ENCODE data around the gene PCDHB3.
"Not testable (repeated sequence)": the region's sequence is repeated elsewhere in the genome, so short reads cannot be mapped to it uniquely, and the experiment has no call there.

Gene PCDHB3

GRCh38 chr5:141102471-141102870 is 2.2 kb downstream of the PCDHB3 start:
- not testable (repeated sequence) for H3K4ac ChIP-seq (ENCODE audit: low read length); H3K4me3 ChIP-seq (ENCODE audit: low read length in 2 of 2); H3K14ac ChIP-seq (ENCODE audit: low read length); H3K9ac ChIP-seq (ENCODE audit: low read depth, low read length, poor library complexity); H3K18ac ChIP-seq (ENCODE audit: low read length); H3K79me1 ChIP-seq (ENCODE audit: low read depth, low read length); H2BK12ac ChIP-seq (ENCODE audit: low read length); DNase-seq (ENCODE audit: low spot score); H3K4me2 ChIP-seq (ENCODE audit: insufficient read depth, low read length, poor library complexity, severe bottlenecking); H3K4me1 ChIP-seq (ENCODE audit: control insufficient read depth in 2 of 2, insufficient read depth in 1 of 2, low read depth in 1 of 2, low read length in 2 of 2); H2AK5ac ChIP-seq (ENCODE audit: low read depth, low read length); H2BK120ac ChIP-seq (ENCODE audit: low read depth, low read length); H4K91ac ChIP-seq (ENCODE audit: low read depth, low read length, poor library complexity); H2AFZ ChIP-seq (ENCODE audit: low read length); H3K23ac ChIP-seq (ENCODE audit: low read depth, low read length, poor library complexity); H2BK15ac ChIP-seq (ENCODE audit: low read length); H4K8ac ChIP-seq (ENCODE audit: low read depth, low read length); H3K27me3 ChIP-seq (ENCODE audit: control insufficient read depth in 3 of 3, insufficient read depth in 3 of 3, low read depth in 1 of 3, low read length in 3 of 3); H2BK5ac ChIP-seq (ENCODE audit: low read length); H3K27ac ChIP-seq (replicated peaks; ENCODE audit: low read length)
- WGBS, 2 donors (ENCODE audit: extremely low coverage in 2 of 2, insufficient read length in 2 of 2, insufficient replicate concordance in 1 of 2), result no CpG with 5 or more reads among the region's 38 CpGs
- Histone ChIP-seq H3K36me3 (replicated peaks in 1 of 2; ENCODE audit: control insufficient read depth in 2 of 2, insufficient read depth in 2 of 2, low read length in 2 of 2) (peaks cover 17 to 48% of the 10 kb centered on the region in 2 donors), H3K9me3 (replicated peaks in 1 of 2; ENCODE audit: control insufficient read depth in 2 of 2, insufficient read depth in 1 of 2, low read depth in 1 of 2, low read length in 2 of 2) (peaks cover 25 to 65% of the 10 kb centered on the region in 2 donors)

GRCh38 chr5:141105350-141105749 is 5.1 kb downstream of the PCDHB3 start:
- Histone ChIP-seq H3K36me3 (replicated peaks in 1 of 2; ENCODE audit: control insufficient read depth in 2 of 2, insufficient read depth in 2 of 2, low read length in 2 of 2) (peaks cover 11 to 20% of the 10 kb centered on the region in 2 donors), H2BK5ac (ENCODE audit: low read length) (no peak overlapping the region), H2BK120ac (ENCODE audit: low read depth, low read length) (no peak overlapping the region), H3K4me3 (ENCODE audit: low read length in 2 of 2) (no peak overlapping the region), H3K18ac (ENCODE audit: low read length) (no peak overlapping the region), H2AFZ (ENCODE audit: low read length) (no peak overlapping the region), H3K4me1 (ENCODE audit: control insufficient read depth in 2 of 2, insufficient read depth in 1 of 2, low read depth in 1 of 2, low read length in 2 of 2) (no peaks in the 10 kb centered on the region), H3K9ac (ENCODE audit: low read depth, low read length, poor library complexity) (no peak overlapping the region), H3K9me3 (replicated peaks in 1 of 2; ENCODE audit: control insufficient read depth in 2 of 2, insufficient read depth in 1 of 2, low read depth in 1 of 2, low read length in 2 of 2) (peaks cover 22 to 41% of the 10 kb centered on the region in 2 donors), H2BK15ac (ENCODE audit: low read length) (no peak overlapping the region), H2BK12ac (ENCODE audit: low read length) (no peak overlapping the region), H3K4ac (ENCODE audit: low read length) (no peak overlapping the region), H3K79me1 (ENCODE audit: low read depth, low read length) (peaks cover 1% of the 10 kb centered on the region), H2AK5ac (ENCODE audit: low read depth, low read length) (no peak overlapping the region), H3K14ac (ENCODE audit: low read length) (no peak overlapping the region), H3K4me2 (ENCODE audit: insufficient read depth, low read length, poor library complexity, severe bottlenecking) (no peak overlapping the region), H3K27me3 (ENCODE audit: control insufficient read depth in 3 of 3, insufficient read depth in 3 of 3, low read depth in 1 of 3, low read length in 3 of 3) (no peaks in the 10 kb centered on the region), H4K8ac (ENCODE audit: low read depth, low read length) (no peak overlapping the region), H3K27ac (replicated peaks; ENCODE audit: low read length) (no peak overlapping the region), H3K23ac (ENCODE audit: low read depth, low read length, poor library complexity) (no peak overlapping the region), H4K91ac (ENCODE audit: low read depth, low read length, poor library complexity) (no peak overlapping the region)
- WGBS, 2 donors (ENCODE audit: extremely low coverage in 2 of 2, insufficient read length in 2 of 2, insufficient replicate concordance in 1 of 2), result no CpG with 5 or more reads among the region's 2 CpGs
- no peak for DNase-seq (ENCODE audit: low spot score)

GRCh38 chr5:141119250-141119649 is 19.0 kb downstream of the PCDHB3 start:
- H4K91ac ChIP-seq (ENCODE audit: low read depth, low read length, poor library complexity), result no peak overlapping the region
- no peak overlapping the region for H3K4ac ChIP-seq (ENCODE audit: low read length)
- no peak overlapping the region for H2BK15ac ChIP-seq (ENCODE audit: low read length)
- no peak overlapping the region for H3K18ac ChIP-seq (ENCODE audit: low read length)
- DNase-seq (ENCODE audit: low spot score), result no peak
- no peak overlapping the region for H2BK12ac ChIP-seq (ENCODE audit: low read length)
- H3K4me1 ChIP-seq (ENCODE audit: control insufficient read depth in 2 of 2, insufficient read depth in 1 of 2, low read depth in 1 of 2, low read length in 2 of 2), result no peaks in the 10 kb centered on the region
- H3K14ac ChIP-seq (ENCODE audit: low read length), result no peak overlapping the region
- H2BK5ac ChIP-seq (ENCODE audit: low read length), result no peak overlapping the region
- no peaks in the 10 kb centered on the region for H3K79me1 ChIP-seq (ENCODE audit: low read depth, low read length)
- H3K4me2 ChIP-seq (ENCODE audit: insufficient read depth, low read length, poor library complexity, severe bottlenecking), result no peak overlapping the region
- no peak overlapping the region for H2AFZ ChIP-seq (ENCODE audit: low read length)
- H4K8ac ChIP-seq (ENCODE audit: low read depth, low read length), result no peak overlapping the region
- no peak overlapping the region for H3K27ac ChIP-seq (replicated peaks; ENCODE audit: low read length)
- H2BK120ac ChIP-seq (ENCODE audit: low read depth, low read length), result no peak overlapping the region
- no CpG with 5 or more reads among the region's 2 CpGs for WGBS, 2 donors (ENCODE audit: extremely low coverage in 2 of 2, insufficient read length in 2 of 2, insufficient replicate concordance in 1 of 2)
- H3K27me3 ChIP-seq (ENCODE audit: control insufficient read depth in 3 of 3, insufficient read depth in 3 of 3, low read depth in 1 of 3, low read length in 3 of 3), result no peaks in the 10 kb centered on the region
- H3K4me3 ChIP-seq (ENCODE audit: low read length in 2 of 2), result no peak overlapping the region
- H2AK5ac ChIP-seq (ENCODE audit: low read depth, low read length), result no peak overlapping the region
- no peak overlapping the region for H3K23ac ChIP-seq (ENCODE audit: low read depth, low read length, poor library complexity)
- H3K9ac ChIP-seq (ENCODE audit: low read depth, low read length, poor library complexity), result no peak overlapping the region
- H3K36me3 ChIP-seq (replicated peaks in 1 of 2; ENCODE audit: control insufficient read depth in 2 of 2, insufficient read depth in 2 of 2, low read length in 2 of 2), result no peaks in the 10 kb centered on the region
- peaks cover 10 to 25% of the 10 kb centered on the region in 2 donors for H3K9me3 ChIP-seq (replicated peaks in 1 of 2; ENCODE audit: control insufficient read depth in 2 of 2, insufficient read depth in 1 of 2, low read depth in 1 of 2, low read length in 2 of 2)

DNA sequence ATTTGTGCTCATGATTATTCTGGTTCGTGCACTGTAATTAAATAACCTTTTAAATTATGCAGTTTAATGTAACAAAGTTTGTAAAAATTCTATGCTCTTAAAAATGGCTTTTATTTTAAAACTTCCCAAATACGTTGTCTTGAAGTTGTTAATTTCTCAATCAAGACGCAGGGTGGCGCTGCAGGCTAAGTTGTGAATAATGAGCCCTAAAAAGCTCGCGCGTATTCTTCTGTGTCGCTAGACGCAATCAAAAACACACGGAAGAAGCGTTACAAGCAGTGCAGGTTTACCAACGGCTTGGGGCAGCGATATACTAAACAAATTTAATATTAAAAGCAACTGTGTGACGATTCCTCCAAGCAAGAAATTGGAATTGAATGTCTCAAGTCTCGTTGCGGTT is 21.3 kb downstream of the PCDHB3 start, which contains the start of gene PCDHB4:
Gene PCDHB4, plus strand, starts transcription at position 256 of the 400 bp plus-strand sequence. CDS start 181 bp downstream, outside the sequence.
- Histone ChIP-seq H3K9ac (ENCODE audit: low read depth, low read length, poor library complexity) (no peak within 1 kb of the TSS), H3K4me3 (ENCODE audit: low read length in 2 of 2) (no peak within 1 kb of the TSS), H3K36me3 (replicated peaks in 1 of 2; ENCODE audit: control insufficient read depth in 2 of 2, insufficient read depth in 2 of 2, low read length in 2 of 2) (no peaks in the 10 kb centered on the region), H3K18ac (ENCODE audit: low read length) (no peak within 1 kb of the TSS), H2AFZ (ENCODE audit: low read length) (no peak within 1 kb of the TSS), H3K4me1 (ENCODE audit: control insufficient read depth in 2 of 2, insufficient read depth in 1 of 2, low read depth in 1 of 2, low read length in 2 of 2) (no peaks in the 10 kb centered on the region), H2BK120ac (ENCODE audit: low read depth, low read length) (no peak within 1 kb of the TSS), H3K27me3 (ENCODE audit: control insufficient read depth in 3 of 3, insufficient read depth in 3 of 3, low read depth in 1 of 3, low read length in 3 of 3) (no peaks in the 10 kb centered on the region), H2BK12ac (ENCODE audit: low read length) (no peak within 1 kb of the TSS), H3K23ac (ENCODE audit: low read depth, low read length, poor library complexity) (no peak within 1 kb of the TSS), H3K4me2 (ENCODE audit: insufficient read depth, low read length, poor library complexity, severe bottlenecking) (no peak within 1 kb of the TSS), H3K4ac (ENCODE audit: low read length) (no peak within 1 kb of the TSS), H4K91ac (ENCODE audit: low read depth, low read length, poor library complexity) (no peak within 1 kb of the TSS), H3K79me1 (ENCODE audit: low read depth, low read length) (no peaks in the 10 kb centered on the region), H3K27ac (replicated peaks; ENCODE audit: low read length) (no peak within 1 kb of the TSS), H3K14ac (ENCODE audit: low read length) (no peak within 1 kb of the TSS), H2BK15ac (ENCODE audit: low read length) (no peak within 1 kb of the TSS), H2AK5ac (ENCODE audit: low read depth, low read length) (no peak within 1 kb of the TSS), H4K8ac (ENCODE audit: low read depth, low read length) (no peak within 1 kb of the TSS), H2BK5ac (ENCODE audit: low read length) (no peak within 1 kb of the TSS), H3K9me3 (replicated peaks in 1 of 2; ENCODE audit: control insufficient read depth in 2 of 2, insufficient read depth in 1 of 2, low read depth in 1 of 2, low read length in 2 of 2) (peaks cover 10 to 15% of the 10 kb centered on the region in 2 donors)
- WGBS, 2 donors (ENCODE audit: extremely low coverage in 2 of 2, insufficient read length in 2 of 2, insufficient replicate concordance in 1 of 2), result no CpG with 5 or more reads among the region's 16 CpGs
- no peak for DNase-seq (ENCODE audit: low spot score)
